Subcutaneous abdominal adipose tissue (tissue), 5 donors: ENCODE results near the gene ATF1.

ENCODE experiments used
- H3K27ac ChIP-seq: one replicate; pipeline ENCODE4 v1.7.0; 2013; ENCODE audit warnings: low read depth, mild to moderate bottlenecking, inconsistent platforms, low read length, moderate library complexity
- H3K27me3 ChIP-seq, 5 donors: one replicate each; pipeline ENCODE4 v1.7.0; 2013; ENCODE audit warnings: low read length in 5 of 5, inconsistent platforms in 1 of 5; ENCODE audit not compliant: control insufficient read depth in 5 of 5, insufficient read depth in 4 of 5
- H3K36me3 ChIP-seq, 5 donors: one replicate each; pipeline ENCODE4 v1.7.0; 2013; ENCODE audit warnings: low read length in 5 of 5; ENCODE audit not compliant: control insufficient read depth in 5 of 5, insufficient read depth in 5 of 5
- H3K4me1 ChIP-seq, 5 donors: one replicate each; pipeline ENCODE4 v1.7.0; 2013; ENCODE audit warnings: low read length in 5 of 5, mild to moderate bottlenecking in 3 of 5, moderate library complexity in 1 of 5; ENCODE audit not compliant: control insufficient read depth in 5 of 5, insufficient read depth in 5 of 5
- H3K4me3 ChIP-seq, 5 donors: one replicate each; pipeline ENCODE4 v1.7.0; 2013; ENCODE audit warnings: low read length in 5 of 5, low read depth in 1 of 5
- H3K9ac ChIP-seq, 5 donors: one replicate each; pipeline ENCODE4 v1.7.0; 2013; ENCODE audit warnings: low read length in 5 of 5, mild to moderate bottlenecking in 4 of 5, moderate library complexity in 3 of 5
- H3K9me3 ChIP-seq, 5 donors: one replicate each; pipeline ENCODE4 v1.7.0; 2013; ENCODE audit warnings: low read length in 5 of 5; ENCODE audit not compliant: control insufficient read depth in 5 of 5
- donor health status: healthy.
- donor health status: healthy.
- donor health status: healthy.
- donor health status: healthy.
- donor health status: healthy.

Gene ATF1

DNA sequence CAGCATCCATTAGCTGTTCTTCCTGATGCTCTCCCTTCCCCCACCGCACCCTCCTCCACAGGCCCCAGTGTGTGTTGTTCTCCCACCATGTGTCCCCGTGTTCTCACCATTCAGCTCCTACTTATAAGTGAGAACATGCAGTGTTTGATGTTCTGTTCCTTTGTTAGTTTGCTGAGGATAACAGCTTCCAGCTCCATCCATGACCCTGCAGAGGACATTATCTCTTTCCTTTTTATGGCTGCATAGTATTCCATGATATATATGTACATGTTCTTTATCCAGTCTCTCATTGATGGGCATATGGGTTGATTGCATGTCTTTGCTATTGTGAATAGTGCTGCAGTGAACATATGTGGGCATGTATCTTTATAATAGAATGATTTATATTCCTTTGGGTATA lies 9.0 kb downstream of the ATF1 start:
- H3K27ac ChIP-seq = no peak overlapping the region
- H3K4me1 ChIP-seq = peaks cover 0 to 2% (median 0%) of the 10 kb centered on the region in 5 donors
- no peaks in the 10 kb centered on the region for H3K27me3 ChIP-seq
- H3K9ac ChIP-seq = no peak overlapping the region
- peaks cover 0 to 8% (median 3%) of the 10 kb centered on the region in 5 donors for H3K36me3 ChIP-seq
- H3K9me3 ChIP-seq = no peaks in the 10 kb centered on the region
- H3K4me3 ChIP-seq = no peak overlapping the region

DNA sequence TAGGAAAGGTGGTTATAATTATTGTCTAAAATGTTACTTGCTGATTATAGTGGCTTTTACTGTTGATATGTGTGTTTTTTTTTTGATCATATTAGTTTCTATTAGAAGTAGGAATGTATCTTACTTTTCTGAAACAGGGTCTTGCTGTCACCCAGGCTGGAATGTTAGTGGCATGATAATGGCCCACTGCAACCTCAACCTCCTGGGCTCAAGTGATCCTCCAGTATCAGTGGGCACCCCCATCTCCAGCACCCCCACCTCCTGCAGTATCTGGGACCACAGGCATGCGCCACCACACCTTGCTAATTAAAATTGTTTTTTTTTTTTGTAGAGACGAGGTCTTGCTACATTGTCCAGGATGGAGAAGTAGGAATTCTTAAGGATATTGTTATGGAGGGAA lies 11.3 kb downstream of the ATF1 start:
- Histone ChIP-seq H3K9me3 (no peaks in the 10 kb centered on the region), H3K4me1 (peaks cover 0 to 2% (median 0%) of the 10 kb centered on the region in 5 donors), H3K9ac (no peak overlapping the region), H3K36me3 (peaks cover 0 to 8% (median 3%) of the 10 kb centered on the region in 5 donors), H3K27me3 (no peaks in the 10 kb centered on the region), H3K4me3 (no peak overlapping the region), H3K27ac (no peak overlapping the region)

DNA sequence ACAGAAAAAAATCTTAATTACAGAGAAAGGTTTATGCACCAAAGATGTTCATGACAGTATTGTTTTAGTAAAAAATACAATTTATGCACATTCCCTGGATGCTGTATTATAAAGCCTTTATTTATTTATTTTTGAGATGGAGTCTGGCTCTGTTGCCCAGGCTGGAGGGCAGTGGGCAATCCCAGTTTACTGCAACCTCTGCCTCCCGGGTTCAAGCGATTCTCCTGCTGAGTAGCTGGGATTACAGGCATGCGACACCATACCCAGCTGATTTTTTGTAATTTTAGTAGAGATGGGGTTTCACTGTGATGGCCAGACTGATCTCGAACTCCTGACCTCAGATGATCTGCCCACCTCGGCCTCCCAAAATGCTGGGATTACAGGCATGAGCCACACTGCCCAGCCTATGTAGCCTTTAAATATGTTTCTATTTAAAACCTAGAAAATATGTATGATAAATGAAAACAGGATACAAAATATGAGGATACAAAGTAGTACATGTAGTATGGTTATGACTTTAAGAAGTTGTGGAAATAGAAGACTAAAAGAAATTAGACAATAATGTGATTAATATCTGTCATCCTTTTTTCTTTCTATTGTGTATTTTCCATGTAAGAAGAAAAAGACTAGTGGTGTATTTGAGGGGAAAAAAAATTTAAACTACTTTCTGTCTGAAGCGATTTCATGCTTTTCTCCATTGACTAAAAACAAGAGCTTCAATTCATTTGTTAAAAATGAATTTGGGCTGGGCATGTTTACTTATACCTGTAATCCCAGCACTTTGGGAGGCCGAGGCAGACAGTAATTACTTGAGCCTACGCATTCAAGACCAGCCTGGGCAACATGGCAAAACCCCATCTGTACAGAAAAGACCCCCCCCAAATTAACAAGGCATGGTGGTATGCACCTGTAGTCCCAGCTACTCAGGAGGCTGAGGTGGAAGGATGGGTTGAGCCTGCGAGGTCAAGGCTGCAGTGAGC lies 13.1 kb downstream of the ATF1 start:
- H3K27ac ChIP-seq = no peak overlapping the region
- H3K9me3 ChIP-seq = no peaks in the 10 kb centered on the region
- H3K4me3 ChIP-seq = no peak overlapping the region
- no peak overlapping the region for H3K9ac ChIP-seq
- H3K27me3 ChIP-seq = no peaks in the 10 kb centered on the region
- H3K4me1 ChIP-seq = peaks cover 0 to 2% (median 0%) of the 10 kb centered on the region in 5 donors
- H3K36me3 ChIP-seq = peaks cover 3 to 10% (median 5%) of the 10 kb centered on the region in 5 donors

DNA sequence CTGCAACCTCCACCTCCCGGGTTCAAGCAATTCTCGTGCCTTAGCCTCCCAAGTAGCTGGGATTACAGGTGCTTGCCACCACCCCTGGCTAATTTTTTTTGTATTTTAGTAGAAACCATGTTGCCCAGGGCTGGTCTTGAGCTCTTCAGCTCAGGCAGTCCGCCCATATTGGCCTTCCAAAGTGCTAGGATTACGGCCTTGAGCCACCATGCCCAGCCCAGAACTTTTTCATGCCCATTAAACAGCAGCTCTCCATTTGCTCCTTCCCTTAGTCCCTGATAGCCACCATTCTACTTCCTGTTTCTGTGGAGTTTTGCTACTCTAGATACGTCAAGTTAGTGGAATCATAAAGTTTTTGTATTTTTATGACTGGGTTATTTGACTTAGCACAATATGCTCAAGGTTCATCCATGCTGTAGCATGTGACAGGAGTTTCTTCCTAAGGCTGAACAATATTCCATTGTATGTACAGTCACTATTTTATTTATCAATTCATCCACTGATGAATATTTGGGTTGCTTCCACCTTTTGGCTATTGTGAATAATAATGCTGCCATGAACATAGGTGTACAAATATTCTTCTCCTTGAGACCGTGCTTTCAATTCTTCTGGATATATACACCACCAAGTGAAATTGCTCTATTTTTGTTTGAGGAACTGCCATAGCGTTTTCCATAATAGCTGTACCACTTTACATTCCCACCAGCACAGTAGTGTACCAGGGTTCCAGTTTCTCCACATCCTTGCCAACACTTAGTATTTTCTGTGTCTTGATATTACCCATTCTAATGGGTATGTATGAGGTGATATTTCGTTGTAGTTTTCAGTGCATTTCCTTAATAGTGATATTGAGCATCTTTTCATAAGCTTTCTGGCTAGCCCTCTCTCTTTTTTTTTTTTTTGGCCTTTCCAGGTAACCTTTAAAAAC lies 15.0 kb downstream of the ATF1 start:
- Histone ChIP-seq H3K4me3 (no peak overlapping the region), H3K27me3 (no peaks in the 10 kb centered on the region), H3K27ac (no peak overlapping the region), H3K9ac (no peak overlapping the region), H3K4me1 (no peaks in the 10 kb centered on the region), H3K36me3 (peaks cover 0 to 12% (median 5%) of the 10 kb centered on the region in 5 donors), H3K9me3 (no peaks in the 10 kb centered on the region)

DNA sequence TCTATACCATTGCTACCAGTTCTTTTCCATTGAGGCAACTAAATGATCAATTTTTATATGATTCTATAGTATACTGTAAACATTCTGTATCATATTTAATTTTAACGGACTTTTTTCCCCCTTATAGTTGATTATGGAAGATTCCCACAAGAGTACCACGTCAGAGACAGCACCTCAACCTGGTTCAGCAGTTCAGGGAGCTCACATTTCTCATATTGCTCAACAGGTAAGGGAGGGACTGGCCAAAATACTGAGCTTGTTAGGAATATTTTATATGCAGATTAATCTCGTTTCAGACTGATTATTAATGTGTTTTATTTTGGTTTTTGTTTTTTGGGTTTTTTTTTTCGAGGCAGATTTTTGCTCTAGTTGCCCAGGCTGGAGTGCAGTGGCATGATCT lies 16.1 kb downstream of the ATF1 start:
- H3K9me3 ChIP-seq = no peaks in the 10 kb centered on the region
- no peaks in the 10 kb centered on the region for H3K27me3 ChIP-seq
- H3K4me1 ChIP-seq = no peaks in the 10 kb centered on the region
- H3K4me3 ChIP-seq = no peak overlapping the region
- peaks cover 0 to 12% (median 5%) of the 10 kb centered on the region in 5 donors for H3K36me3 ChIP-seq
- no peak overlapping the region for H3K27ac ChIP-seq
- H3K9ac ChIP-seq = no peak overlapping the region

DNA sequence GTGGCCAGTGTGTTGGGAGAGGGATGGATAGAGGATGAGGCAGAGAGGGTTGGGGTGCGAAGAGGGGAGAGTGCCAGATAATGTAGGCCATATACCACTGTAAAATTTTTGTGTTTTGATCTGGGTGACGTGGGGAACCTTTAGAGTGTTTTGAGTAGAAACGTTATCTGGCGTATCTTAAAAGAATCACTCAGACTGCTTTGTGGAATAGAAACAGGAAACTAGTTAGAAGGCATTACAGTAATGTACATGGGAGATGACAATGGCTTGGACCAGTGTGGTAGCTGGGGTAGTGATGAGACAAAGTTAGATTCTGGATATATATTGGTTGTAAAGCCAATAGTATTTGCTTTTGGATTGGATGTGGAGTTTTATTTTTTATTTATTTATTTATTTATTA lies 20.6 kb downstream of the ATF1 start:
- Histone ChIP-seq H3K27ac (no peak overlapping the region), H3K36me3 (peaks cover 5 to 12% (median 9%) of the 10 kb centered on the region in 5 donors), H3K4me1 (no peaks in the 10 kb centered on the region), H3K9me3 (no peaks in the 10 kb centered on the region), H3K4me3 (no peak overlapping the region), H3K9ac (no peak overlapping the region), H3K27me3 (no peaks in the 10 kb centered on the region)

DNA sequence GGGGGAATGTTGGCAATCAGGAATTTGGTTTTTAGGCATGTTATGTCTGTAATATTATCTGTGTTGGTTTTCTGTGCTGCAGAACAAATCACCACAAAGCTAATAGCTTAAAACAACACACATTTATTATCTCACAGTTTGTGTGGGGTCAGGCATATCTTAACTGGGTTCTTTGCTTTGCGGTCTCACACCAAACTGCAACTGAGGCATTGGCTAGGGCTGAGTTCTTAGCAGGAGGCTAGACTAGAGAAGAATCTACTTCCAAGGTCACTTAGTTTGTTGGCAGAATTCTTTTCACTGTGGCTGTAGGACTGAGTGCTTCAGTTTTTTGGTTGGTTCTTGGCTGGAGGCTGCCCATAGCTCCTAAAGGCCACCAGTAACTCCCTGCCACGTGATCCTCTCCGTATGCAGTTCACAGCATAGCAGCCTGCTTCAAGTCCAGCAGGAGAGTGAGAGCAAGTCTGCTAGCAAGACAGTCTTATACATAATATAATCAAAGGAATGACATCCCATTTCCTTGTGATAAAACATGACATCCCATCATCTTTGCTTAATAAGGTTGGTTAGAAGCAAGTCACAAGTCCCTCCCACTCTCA lies 21.6 kb downstream of the ATF1 start:
- Histone ChIP-seq H3K9me3 (no peaks in the 10 kb centered on the region), H3K27ac (no peak overlapping the region), H3K4me3 (no peak overlapping the region), H3K9ac (no peak overlapping the region), H3K36me3 (peaks cover 5 to 12% (median 9%) of the 10 kb centered on the region in 5 donors), H3K4me1 (no peaks in the 10 kb centered on the region), H3K27me3 (no peaks in the 10 kb centered on the region)

DNA sequence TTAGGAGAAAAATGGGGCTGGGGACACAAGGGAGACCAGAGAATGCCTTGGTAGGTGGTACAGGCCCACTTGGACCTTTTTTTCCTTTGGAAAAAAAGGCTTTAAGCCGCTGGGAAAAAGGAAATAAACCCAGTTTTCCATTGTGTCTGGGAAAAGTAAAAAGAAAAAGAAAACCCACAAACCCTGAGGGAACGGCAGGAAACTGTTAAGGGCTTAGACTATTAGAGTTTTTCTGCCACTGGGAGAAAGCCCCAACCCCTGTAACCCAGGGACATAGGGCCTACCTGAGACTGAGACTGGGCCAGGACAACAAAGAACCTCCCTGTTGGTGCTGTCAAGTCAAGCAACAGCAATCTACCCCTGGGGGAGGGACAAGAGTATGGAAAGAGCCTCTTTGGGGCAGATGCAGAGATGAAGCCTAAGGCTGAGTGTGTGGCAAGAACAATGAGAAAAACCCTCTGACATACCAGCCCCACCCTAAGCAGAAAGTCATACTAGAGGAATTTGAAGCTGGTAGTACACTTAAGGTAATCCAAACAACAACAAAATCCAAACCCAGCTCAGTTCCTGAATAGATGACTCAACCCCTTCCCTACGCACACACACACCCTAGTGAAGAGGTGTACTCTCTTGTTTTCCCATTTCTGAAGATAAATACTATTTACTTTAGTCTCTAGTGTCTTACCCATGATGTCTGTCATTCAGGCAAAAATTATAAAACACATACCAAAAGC lies 22.8 kb downstream of the ATF1 start:
- Histone ChIP-seq H3K9ac (no peak overlapping the region), H3K4me1 (no peaks in the 10 kb centered on the region)

DNA sequence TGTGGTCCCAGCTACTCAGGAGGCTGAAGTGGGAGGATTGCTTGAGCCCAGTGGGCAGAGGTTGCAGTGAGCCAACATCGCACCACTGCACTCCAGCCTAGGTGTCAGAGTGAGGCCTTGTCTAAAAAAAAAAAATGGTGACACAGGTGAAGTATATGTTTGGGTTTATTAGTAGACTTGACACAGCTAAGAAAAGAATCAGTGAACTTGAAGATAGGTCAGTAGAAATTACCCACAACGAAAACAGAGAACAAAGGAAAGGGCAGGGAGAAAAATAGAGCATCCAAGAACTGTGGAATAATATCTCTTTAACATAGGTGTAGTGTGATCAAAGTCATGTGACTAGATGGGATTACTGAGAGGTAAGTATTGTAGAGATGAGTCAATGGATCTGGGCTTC lies 23.7 kb downstream of the ATF1 start:
- Histone ChIP-seq H3K27ac (no peak overlapping the region), H3K36me3 (peaks cover 0 to 8% (median 3%) of the 10 kb centered on the region in 5 donors)

More for the DNA sequence above, 22.8 kb downstream of the ATF1 start:
- H3K9me3 ChIP-seq = no peaks in the 10 kb centered on the region
- H3K4me3 ChIP-seq = no peak overlapping the region
- no peaks in the 10 kb centered on the region for H3K27me3 ChIP-seq
- H3K36me3 ChIP-seq = peaks cover 4 to 8% (median 5%) of the 10 kb centered on the region in 5 donors
- no peak overlapping the region for H3K27ac ChIP-seq

More for the DNA sequence above, 23.7 kb downstream of the ATF1 start:
- Histone ChIP-seq H3K9ac (no peak overlapping the region), H3K4me1 (no peaks in the 10 kb centered on the region), H3K9me3 (no peaks in the 10 kb centered on the region), H3K27me3 (no peaks in the 10 kb centered on the region), H3K4me3 (no peak overlapping the region)
